WTC11 (cell line): ENCODE measurements around the gene FAM9A. TPM values are rescaled to one million over a fixed set of nuclear protein-coding genes. Genes with fewer than 3 reads are reported as not detected.
A peak's percentile ranks its signal among the peaks of the same experiment; 100 is the strongest.

Experiments
- ATAC-seq: fragments of 200-7000 bp; cut with Tn5 transposase; 2 replicates; pipeline ENCODE4 v1.10.0; 2021; ENCODE audit warnings: mild to moderate bottlenecking, moderate library complexity
- CTCF ChIA-PET: fragments of 300-600 bp; sonication (Branson Sonifier 250); formaldehyde crosslinking; loops from one replicate; lab custom pipeline; 2021; ENCODE audit warnings: antibody characterized with exemption; lab: Charles Lee
- POLR2A ChIA-PET: fragments of 350-600 bp; sonication (Branson Sonifier 250); formaldehyde crosslinking; loops from one replicate; lab custom pipeline; 2021; ENCODE audit warnings: antibody characterized with exemption; lab: Charles Lee
- DNase-seq: peaks from one replicate; pipeline ENCODE4 v3.0.0; 2021; ENCODE audit warnings: low spot score
- H3K27ac Mint-ChIP-seq: 2 replicates; pipeline ENCODE4 v1.8.0; 2021; ENCODE audit warnings: mixed read lengths
- H3K27me3 Mint-ChIP-seq: 2 replicates; pipeline ENCODE4 v1.8.0; 2021; ENCODE audit warnings: low read depth, mild to moderate bottlenecking, moderate library complexity, mixed read lengths
- H3K36me3 Mint-ChIP-seq: 2 replicates; pipeline ENCODE4 v1.8.0; 2021; ENCODE audit warnings: mixed read lengths
- H3K4me1 Mint-ChIP-seq: 2 replicates; pipeline ENCODE4 v1.8.0; 2022; ENCODE audit warnings: mixed read lengths
- H3K4me3 Mint-ChIP-seq: 2 replicates; pipeline ENCODE4 v1.8.0; 2021; ENCODE audit warnings: mild to moderate bottlenecking, moderate library complexity, mixed read lengths
- H3K9me3 Mint-ChIP-seq: 2 replicates; pipeline ENCODE4 v1.8.0; 2021; ENCODE audit warnings: mixed read lengths
- AFF4 ChIP-seq: sonication (generic); formaldehyde crosslinking; IDR thresholded peaks from 2 replicates; pipeline ENCODE4 v1.8.1; 2023; ENCODE audit warnings: mild to moderate bottlenecking, missing genetic modification reagents, borderline replicate concordance
- CTCF ChIP-seq: fragments of 200-600 bp; IDR thresholded peaks from 2 replicates; pipeline ENCODE4 v1.8.0; 2022; ENCODE audit warnings: antibody characterized with exemption
- ELF4 ChIP-seq: sonication (generic); formaldehyde crosslinking; IDR thresholded peaks from 2 replicates; pipeline ENCODE4 v1.8.1; 2022; ENCODE audit warnings: low read depth, mild to moderate bottlenecking, moderate library complexity, missing genetic modification reagents
- ESRRA ChIP-seq: sonication (generic); formaldehyde crosslinking; IDR thresholded peaks from 2 replicates; pipeline ENCODE4 v1.8.1; 2022; ENCODE audit warnings: mild to moderate bottlenecking, missing genetic modification reagents, borderline replicate concordance
- FOXJ3 ChIP-seq: sonication (generic); formaldehyde crosslinking; IDR thresholded peaks from 2 replicates; pipeline ENCODE4 v1.9.0; 2021; ENCODE audit warnings: missing genetic modification reagents, mild to moderate bottlenecking, borderline replicate concordance
- FOXP1 ChIP-seq: sonication (generic); formaldehyde crosslinking; IDR thresholded peaks from 2 replicates; pipeline ENCODE4 v1.8.0; 2022; ENCODE audit warnings: missing genetic modification reagents, mild to moderate bottlenecking, moderate library complexity, borderline replicate concordance
- IRF2 ChIP-seq: sonication (generic); formaldehyde crosslinking; IDR thresholded peaks from 2 replicates; pipeline ENCODE4 v1.8.0; 2022; ENCODE audit warnings: low read depth, missing genetic modification reagents, borderline replicate concordance
- JAZF1 ChIP-seq: fragments of 250-450 bp; sonication (Bioruptor Pico); IDR thresholded peaks from 2 replicates; pipeline ENCODE4 v1.9.0; 2021; ENCODE audit warnings: moderate library complexity, mild to moderate bottlenecking, inconsistent platforms
- MYBL2 ChIP-seq: sonication (generic); formaldehyde crosslinking; IDR thresholded peaks from 2 replicates; pipeline ENCODE4 v1.8.1; 2023; ENCODE audit warnings: mild to moderate bottlenecking, moderate library complexity, missing genetic modification reagents
- NR2C2 ChIP-seq: sonication (generic); formaldehyde crosslinking; IDR thresholded peaks from 2 replicates; pipeline ENCODE4 v1.8.0; 2022; ENCODE audit warnings: mild to moderate bottlenecking, missing genetic modification reagents
- OVOL2 ChIP-seq: fragments of 250-450 bp; sonication (Bioruptor Pico); IDR thresholded peaks from 2 replicates; pipeline ENCODE4 v1.9.0; 2021; ENCODE audit warnings: mild to moderate bottlenecking, borderline replicate concordance
- RORB ChIP-seq: fragments of 250-450 bp; sonication (Bioruptor Pico); IDR thresholded peaks from 2 replicates; pipeline ENCODE4 v1.9.0; 2021; ENCODE audit warnings: mild to moderate bottlenecking
- SP1 ChIP-seq: sonication (generic); formaldehyde crosslinking; conservative IDR thresholded peaks from 2 replicates; pipeline ENCODE4 v1.8.1; 2022; ENCODE audit warnings: missing genetic modification reagents
- TEAD1 ChIP-seq: sonication (generic); formaldehyde crosslinking; IDR thresholded peaks from 2 replicates; pipeline ENCODE4 v1.8.0; 2022; ENCODE audit warnings: mild to moderate bottlenecking, missing genetic modification reagents
- ZMAT4 ChIP-seq: fragments of 250-450 bp; sonication (Bioruptor Pico); IDR thresholded peaks from 2 replicates; pipeline ENCODE4 v1.9.0; 2021; ENCODE audit warnings: mild to moderate bottlenecking
- ZNF219 ChIP-seq: sonication (generic); formaldehyde crosslinking; IDR thresholded peaks from 2 replicates; pipeline ENCODE4 v1.8.0; 2023; ENCODE audit warnings: missing genetic modification reagents, mild to moderate bottlenecking, borderline replicate concordance
- total RNA-seq: library from RNA; stranded (reverse); gene quantifications from 3 replicates; pipeline ENCODE4 v1.2.3, GENCODE V29; 2021
- TF ChIP-seq, protein P1 (sequence below): sonication (generic); formaldehyde crosslinking; conservative IDR thresholded peaks from 2 replicates; pipeline ENCODE4 v1.8.1; 2023; ENCODE audit warnings: mild to moderate bottlenecking, low read depth, missing genetic modification reagents, moderate library complexity
- TF ChIP-seq, protein P2 (sequence below): sonication (generic); formaldehyde crosslinking; IDR thresholded peaks from 2 replicates; pipeline ENCODE4 v1.8.1; 2022; ENCODE audit warnings: low read depth, mild to moderate bottlenecking, moderate library complexity, missing genetic modification reagents, borderline replicate concordance

Gene FAM9A
- total RNA-seq, 1 experiment from 2014 or later: not detected

GRCh38 chrX:8820910-8821527, 19.8 kb upstream of the FAM9A start:
- Mint-ChIP-seq H3K9me3 (no peaks in the 10 kb centered on the region), H3K27me3 (no peaks in the 10 kb centered on the region), H3K36me3 (no peaks in the 10 kb centered on the region), H3K4me3 (no peak overlapping the region), H3K27ac (no peak overlapping the region), H3K4me1 (peaks cover 8% of the 10 kb centered on the region)
- ATAC-seq (peak; percentile 82), DNase-seq (peak; percentile 58)
- TF ChIP-seq MYBL2 (CRISPR knock-in tag): no peak
- no peak for TF ChIP-seq AFF4 (CRISPR knock-in tag)
- TF ChIP-seq ZNF219 (CRISPR knock-in tag): no peak
- TF ChIP-seq ZMAT4 (CRISPR knock-in tag): no peak
- no peak for TF ChIP-seq ELF4
- TF ChIP-seq NR2C2: no peak
- no peak for TF ChIP-seq OVOL2 (CRISPR knock-in tag)
- no peak for TF ChIP-seq SP1 (CRISPR knock-in tag)
- no peak for TF ChIP-seq CTCF
- no peak for TF ChIP-seq FOXP1 (CRISPR knock-in tag)
- TF ChIP-seq IRF2 (CRISPR knock-in tag): no peak
- no peak for TF ChIP-seq TEAD1
- TF ChIP-seq FOXJ3 (CRISPR knock-in tag): no peak
- TF ChIP-seq, protein P1, sequence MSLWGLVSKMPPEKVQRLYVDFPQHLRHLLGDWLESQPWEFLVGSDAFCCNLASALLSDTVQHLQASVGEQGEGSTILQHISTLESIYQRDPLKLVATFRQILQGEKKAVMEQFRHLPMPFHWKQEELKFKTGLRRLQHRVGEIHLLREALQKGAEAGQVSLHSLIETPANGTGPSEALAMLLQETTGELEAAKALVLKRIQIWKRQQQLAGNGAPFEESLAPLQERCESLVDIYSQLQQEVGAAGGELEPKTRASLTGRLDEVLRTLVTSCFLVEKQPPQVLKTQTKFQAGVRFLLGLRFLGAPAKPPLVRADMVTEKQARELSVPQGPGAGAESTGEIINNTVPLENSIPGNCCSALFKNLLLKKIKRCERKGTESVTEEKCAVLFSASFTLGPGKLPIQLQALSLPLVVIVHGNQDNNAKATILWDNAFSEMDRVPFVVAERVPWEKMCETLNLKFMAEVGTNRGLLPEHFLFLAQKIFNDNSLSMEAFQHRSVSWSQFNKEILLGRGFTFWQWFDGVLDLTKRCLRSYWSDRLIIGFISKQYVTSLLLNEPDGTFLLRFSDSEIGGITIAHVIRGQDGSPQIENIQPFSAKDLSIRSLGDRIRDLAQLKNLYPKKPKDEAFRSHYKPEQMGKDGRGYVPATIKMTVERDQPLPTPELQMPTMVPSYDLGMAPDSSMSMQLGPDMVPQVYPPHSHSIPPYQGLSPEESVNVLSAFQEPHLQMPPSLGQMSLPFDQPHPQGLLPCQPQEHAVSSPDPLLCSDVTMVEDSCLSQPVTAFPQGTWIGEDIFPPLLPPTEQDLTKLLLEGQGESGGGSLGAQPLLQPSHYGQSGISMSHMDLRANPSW (CRISPR knock-in tag): no peak
- no peak for TF ChIP-seq ESRRA (CRISPR knock-in tag)
- TF ChIP-seq JAZF1 (CRISPR knock-in tag): no peak
- TF ChIP-seq RORB (CRISPR knock-in tag): no peak
- TF ChIP-seq, protein P2, sequence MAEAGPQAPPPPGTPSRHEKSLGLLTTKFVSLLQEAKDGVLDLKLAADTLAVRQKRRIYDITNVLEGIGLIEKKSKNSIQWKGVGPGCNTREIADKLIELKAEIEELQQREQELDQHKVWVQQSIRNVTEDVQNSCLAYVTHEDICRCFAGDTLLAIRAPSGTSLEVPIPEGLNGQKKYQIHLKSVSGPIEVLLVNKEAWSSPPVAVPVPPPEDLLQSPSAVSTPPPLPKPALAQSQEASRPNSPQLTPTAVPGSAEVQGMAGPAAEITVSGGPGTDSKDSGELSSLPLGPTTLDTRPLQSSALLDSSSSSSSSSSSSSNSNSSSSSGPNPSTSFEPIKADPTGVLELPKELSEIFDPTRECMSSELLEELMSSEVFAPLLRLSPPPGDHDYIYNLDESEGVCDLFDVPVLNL (CRISPR knock-in tag): no peak
- ChIA-PET POLR2A (no interaction called here), CTCF (interaction anchor here (0.6 to 1.8 kb wide), 17 partner anchors 8 to 884 kb away, joined by 3 to 23 read pairs (median 3); no protein-coding TSS in a partner anchor)
